ENCODE results near the gene RAD51B. TPM values are rescaled to one million over a fixed set of nuclear protein-coding genes. Genes with fewer than 3 reads are reported as not detected.
A peak's percentile ranks its signal among the peaks of the same experiment; 100 is the strongest.

Gene RAD51B
- total and polyA plus RNA-seq, 8 donors, result 10.8 to 18.3 (median 14.1) TPM

DNA sequence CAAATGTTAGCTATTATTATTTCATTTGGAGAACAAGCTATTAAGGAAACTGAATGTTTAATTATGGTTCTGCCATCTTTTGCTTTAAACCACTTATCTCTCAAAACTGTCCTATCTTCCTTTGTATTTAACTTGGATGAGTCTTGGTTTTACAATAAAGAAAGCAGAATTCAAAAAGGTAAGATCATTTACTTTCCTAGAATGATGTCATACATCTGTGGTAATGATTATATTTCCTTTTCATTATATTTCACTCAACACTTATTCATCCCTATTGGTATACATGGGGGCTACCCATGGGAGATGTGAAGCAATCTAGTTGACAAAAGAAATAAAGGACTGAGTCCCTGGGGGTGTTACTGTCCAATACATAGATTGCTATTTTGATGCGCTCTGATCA is 516.6 kb downstream of the RAD51B start:
- no peak for TF ChIP-seq CTCF (IDR thresholded peaks at IDR 0.05)
- no peaks in the 10 kb centered on the region for H3K9me3 ChIP-seq
- ATAC-seq (no peak), DNase-seq (no peak)
- H3K4me1 ChIP-seq, result peaks cover 0 to 23% of the 10 kb centered on the region in 2 donors
- no peaks in the 10 kb centered on the region for H3K27me3 ChIP-seq
- intact Hi-C loops (cut with DNase I), result no loop called here
- no peak overlapping the region for H3K27ac ChIP-seq
- H3K4me3 ChIP-seq, result no peak overlapping the region
- no peaks in the 10 kb centered on the region for H3K36me3 ChIP-seq

GRCh38 chr14:68337279-68337678 is 517.7 kb downstream of the RAD51B start:
- peaks cover 0 to 25% of the 10 kb centered on the region in 2 donors for H3K4me1 ChIP-seq
- no peak for TF ChIP-seq CTCF (IDR thresholded peaks at IDR 0.05)
- H3K36me3 ChIP-seq, result no peaks in the 10 kb centered on the region
- ATAC-seq, result no peak
- H3K27ac ChIP-seq, result no peak overlapping the region
- DNase-seq, result no peak
- no peaks in the 10 kb centered on the region for H3K9me3 ChIP-seq
- H3K27me3 ChIP-seq, result no peaks in the 10 kb centered on the region
- intact Hi-C loops (cut with DNase I), result no loop called here
- H3K4me3 ChIP-seq, result no peak overlapping the region

- Histone ChIP-seq H3K27ac (no peak overlapping the region), H3K9me3 (no peaks in the 10 kb centered on the region), H3K4me1 (peaks cover 0 to 19% of the 10 kb centered on the region in 2 donors), H3K4me3 (no peak overlapping the region), H3K36me3 (no peaks in the 10 kb centered on the region), H3K27me3 (no peaks in the 10 kb centered on the region)
- ATAC-seq, result no peak
- intact Hi-C loops (cut with DNase I), result no loop called here
- no peak for TF ChIP-seq CTCF (IDR thresholded peaks at IDR 0.05)
- no peak for DNase-seq
Measured at GRCh38 chr14:68340262-68340661, 520.7 kb downstream of the RAD51B start.

DNA sequence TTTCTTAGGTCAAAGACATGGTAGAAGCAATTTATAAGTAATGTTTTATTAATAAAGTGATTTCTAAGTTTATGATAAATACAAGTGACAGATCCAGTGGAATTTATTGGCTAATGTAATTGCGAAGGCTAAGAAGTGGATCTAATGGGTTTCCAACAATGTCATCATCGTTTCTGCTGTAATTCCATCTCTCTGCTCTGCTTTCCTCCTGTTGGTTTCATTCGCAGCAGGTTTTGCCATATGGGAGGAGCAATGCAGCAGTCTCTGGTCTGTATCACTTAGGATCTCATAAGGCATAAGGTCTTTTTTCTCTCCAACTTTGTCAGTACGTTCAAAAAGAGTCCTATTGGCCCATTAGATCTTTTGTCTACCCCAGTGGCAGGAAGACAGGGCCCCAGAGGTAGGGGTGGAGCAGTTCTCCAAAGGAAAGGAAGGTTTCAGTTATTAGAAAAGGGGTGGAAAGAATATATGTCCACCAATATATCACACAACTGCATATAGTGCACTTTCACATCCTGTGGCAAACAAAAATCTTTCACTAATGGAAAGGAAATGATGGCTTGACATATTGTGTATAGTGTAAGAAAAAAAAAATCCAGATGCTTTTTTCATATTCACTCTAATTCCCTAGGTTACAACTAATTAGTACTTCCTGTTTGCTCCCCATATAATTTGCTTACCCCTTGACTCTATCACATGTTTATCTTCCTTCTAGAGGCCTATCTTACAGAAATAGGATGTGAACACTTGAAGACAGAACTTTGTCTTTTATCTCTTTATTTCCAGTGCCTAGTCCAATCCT is 522.0 kb downstream of the RAD51B start:
- H3K36me3 ChIP-seq, result no peaks in the 10 kb centered on the region
- H3K27ac ChIP-seq, result no peak overlapping the region
- intact Hi-C loops (cut with DNase I), result no loop called here
- no peak overlapping the region for H3K4me3 ChIP-seq
- no peaks in the 10 kb centered on the region for H3K9me3 ChIP-seq
- no peak for TF ChIP-seq CTCF (IDR thresholded peaks at IDR 0.05)
- ATAC-seq (no peak), DNase-seq (peak in 1 of 4 donors; percentile 23)
- peaks cover 0 to 19% of the 10 kb centered on the region in 2 donors for H3K4me1 ChIP-seq
- H3K27me3 ChIP-seq, result no peaks in the 10 kb centered on the region

DNA sequence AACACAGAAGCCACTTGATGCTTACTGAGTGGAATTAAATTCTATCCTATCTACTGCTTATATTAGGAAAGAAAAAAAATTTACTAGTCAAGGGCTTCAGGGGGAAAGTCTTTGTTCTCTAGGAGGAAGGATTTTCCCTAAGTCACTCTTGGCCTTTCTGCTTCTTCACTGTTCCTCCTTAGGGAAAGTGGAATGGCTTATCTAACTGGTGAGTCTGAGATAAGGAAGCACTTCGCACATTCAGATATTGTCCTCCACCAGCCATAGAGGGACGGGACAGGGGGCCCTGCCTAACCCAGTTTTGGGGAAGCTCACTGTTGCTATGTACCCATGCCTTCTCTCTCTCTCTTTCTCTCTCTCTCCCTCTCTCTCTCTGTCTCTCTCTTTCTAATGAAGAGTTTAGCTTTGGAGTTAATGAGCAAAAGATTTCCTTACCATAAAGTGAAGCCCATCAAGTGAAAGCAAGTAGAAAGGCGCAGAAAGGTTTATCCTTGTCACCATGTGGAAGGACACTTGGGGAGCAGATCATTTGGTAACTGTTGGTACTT is 522.7 kb downstream of the RAD51B start:
- intact Hi-C loops (cut with DNase I), result no loop called here

More for the DNA sequence above, 522.7 kb downstream of the RAD51B start:
- DNase-seq, result no peak
- Histone ChIP-seq H3K9me3 (no peaks in the 10 kb centered on the region), H3K4me3 (no peak overlapping the region), H3K27me3 (no peaks in the 10 kb centered on the region), H3K4me1 (peaks cover 0 to 15% of the 10 kb centered on the region in 2 donors), H3K36me3 (no peaks in the 10 kb centered on the region), H3K27ac (no peak overlapping the region)
- no peak for TF ChIP-seq CTCF (IDR thresholded peaks at IDR 0.05)
- ATAC-seq, result no peak

Data from left lung (tissue), 10 donors.